ENCODE measurements around the gene PPP1R26. TPM values are rescaled to one million over a fixed set of nuclear protein-coding genes. Genes with fewer than 3 reads are reported as not detected.
A peak's percentile ranks its signal among the peaks of the same experiment; 100 is the strongest.
"Not testable (repeated sequence)": the region's sequence is repeated elsewhere in the genome, so short reads cannot be mapped to it uniquely, and the experiment has no call there.

The PPP1R26 gene
- total and polyA plus RNA-seq, 2 of the 8 experiments (the other 6 are each of a cell fraction or from before 2014, with no cell fraction given), result 9.8 to 32.7 TPM

DNA sequence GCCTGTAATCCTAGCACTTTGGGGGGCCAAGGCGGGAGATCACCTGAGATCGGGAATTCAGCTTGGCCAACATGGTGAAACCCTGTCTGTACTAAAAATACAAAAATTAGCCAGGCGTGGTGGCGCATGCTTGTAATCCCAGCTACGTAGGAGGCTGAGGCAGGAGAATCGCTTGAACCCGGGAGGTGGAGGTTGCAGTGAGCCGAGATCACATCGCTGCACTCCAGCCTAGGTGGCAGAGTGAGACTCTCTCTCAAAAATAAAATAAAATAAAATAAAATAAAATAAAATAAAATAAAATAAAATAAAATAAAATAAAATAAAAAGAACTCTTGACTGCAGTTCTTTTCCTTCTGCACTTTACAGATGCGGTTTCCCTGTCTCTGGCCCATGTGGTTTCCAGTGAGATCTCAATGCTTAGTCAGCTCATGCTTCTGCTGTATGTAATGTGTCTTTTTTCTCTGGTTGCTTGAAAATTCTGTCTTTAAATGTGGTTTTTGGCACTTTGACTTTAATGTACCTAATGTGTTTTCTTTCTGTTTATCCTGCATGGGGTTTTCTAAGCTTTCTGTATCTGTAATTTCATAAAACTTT, 49.4 kb downstream of the PPP1R26 start:
- H3K79me2 ChIP-seq (ENCODE audit: control insufficient read depth in 1 of 2, insufficient read depth in 2 of 2, low read length in 2 of 2); FAIRE-seq; H3K4ac ChIP-seq (replicated peaks; ENCODE audit: insufficient read length, low read depth, low read length); H3K14ac ChIP-seq (ENCODE audit: insufficient read length); H2BK12ac ChIP-seq (ENCODE audit: low read depth, low read length); H2BK120ac ChIP-seq (replicated peaks; ENCODE audit: low read depth, low read length); H2AK5ac ChIP-seq (ENCODE audit: low read depth, low read length); H3K4me3 ChIP-seq (ENCODE audit: extremely low read depth in 1 of 4, insufficient read depth in 2 of 4, low read depth in 3 of 4, low read length in 4 of 4); H3K4me2 ChIP-seq (ENCODE audit: insufficient read depth in 1 of 2, low read depth in 2 of 2, low read length in 2 of 2); H3K27me3 ChIP-seq (replicated peaks in 1 of 4; ENCODE audit: control insufficient read depth in 3 of 4, extremely low read depth in 1 of 4, insufficient read depth in 3 of 4, low read length in 3 of 4); H2BK5ac ChIP-seq (ENCODE audit: low read depth, low read length); H2BK20ac ChIP-seq (ENCODE audit: low read length); H4K5ac ChIP-seq (ENCODE audit: insufficient read length, low read depth, low read length); H3K56ac ChIP-seq (replicated peaks; ENCODE audit: insufficient read length, low read depth, low read length); H4K91ac ChIP-seq (replicated peaks; ENCODE audit: insufficient read length, low read length); H3K9me3 ChIP-seq (ENCODE audit: insufficient read depth in 2 of 2, low read depth in 1 of 2, low read length in 1 of 2); H3K18ac ChIP-seq (ENCODE audit: extremely low read depth, low read length); H3K23ac ChIP-seq (ENCODE audit: insufficient read length); H3K23me2 ChIP-seq (ENCODE audit: low read depth, low read length); POLR2A ChIA-PET (ENCODE audit: partially characterized antibody); H4K8ac ChIP-seq (ENCODE audit: extremely low read depth, insufficient read depth, low read length); H3K4me1 ChIP-seq (replicated peaks in 1 of 4; ENCODE audit: control insufficient read depth in 3 of 4, insufficient read depth in 4 of 4, low read length in 3 of 4); H2BK15ac ChIP-seq (ENCODE audit: low read length); H3K27ac ChIP-seq (ENCODE audit: low read depth, low read length); H2AFZ ChIP-seq (ENCODE audit: low read length); H4K20me1 ChIP-seq (replicated peaks in 1 of 2; ENCODE audit: control insufficient read depth in 1 of 2, insufficient read depth in 2 of 2, low read length in 2 of 2); H3K79me1 ChIP-seq (ENCODE audit: low read depth, low read length); H3K36me3 ChIP-seq (ENCODE audit: control insufficient read depth in 2 of 4, insufficient read depth in 4 of 4, low read length in 3 of 4); H3K9ac ChIP-seq (replicated peaks in 1 of 4; ENCODE audit: extremely low read depth in 1 of 4, low read depth in 3 of 4, low read length in 3 of 4): not testable (repeated sequence)
- 91% methylated on average over 10 of the region's 10 CpGs; no CpG with 5 or more reads in 1 of the 2 experiments for WGBS, 2 experiments (ENCODE audit: extremely low coverage in 1 of 2, insufficient coverage in 1 of 2, insufficient read length in 1 of 2, insufficient replicate concordance in 2 of 2, low coverage in 1 of 2, low lambda C conversion rate in 2 of 2, missing lambda C conversion rate in 1 of 2)
- DNase-seq (ENCODE audit: low read depth in 1 of 2, low spot score in 2 of 2), result peak in 1 of 2 experiments; percentile 19
- CTCF ChIA-PET (ENCODE audit: partially characterized antibody), result interaction anchor here (0.8 to 1.7 kb wide), 4 partner anchors 24 to 1521 kb away, joined by 3 to 6 read pairs (median 3); no protein-coding TSS in a partner anchor
